GM12872 (cell line): ENCODE measurements around the gene TMUB1.

ENCODE experiments used
- TF ChIP-seq, protein P1 (sequence below): IDR thresholded peaks from 3 replicates; pipeline ENCODE4 v1.5.1; 2011; ENCODE audit warnings: low read depth, mild to moderate bottlenecking, low read length, moderate library complexity; ENCODE audit not compliant: insufficient read depth

The TMUB1 gene

DNA sequence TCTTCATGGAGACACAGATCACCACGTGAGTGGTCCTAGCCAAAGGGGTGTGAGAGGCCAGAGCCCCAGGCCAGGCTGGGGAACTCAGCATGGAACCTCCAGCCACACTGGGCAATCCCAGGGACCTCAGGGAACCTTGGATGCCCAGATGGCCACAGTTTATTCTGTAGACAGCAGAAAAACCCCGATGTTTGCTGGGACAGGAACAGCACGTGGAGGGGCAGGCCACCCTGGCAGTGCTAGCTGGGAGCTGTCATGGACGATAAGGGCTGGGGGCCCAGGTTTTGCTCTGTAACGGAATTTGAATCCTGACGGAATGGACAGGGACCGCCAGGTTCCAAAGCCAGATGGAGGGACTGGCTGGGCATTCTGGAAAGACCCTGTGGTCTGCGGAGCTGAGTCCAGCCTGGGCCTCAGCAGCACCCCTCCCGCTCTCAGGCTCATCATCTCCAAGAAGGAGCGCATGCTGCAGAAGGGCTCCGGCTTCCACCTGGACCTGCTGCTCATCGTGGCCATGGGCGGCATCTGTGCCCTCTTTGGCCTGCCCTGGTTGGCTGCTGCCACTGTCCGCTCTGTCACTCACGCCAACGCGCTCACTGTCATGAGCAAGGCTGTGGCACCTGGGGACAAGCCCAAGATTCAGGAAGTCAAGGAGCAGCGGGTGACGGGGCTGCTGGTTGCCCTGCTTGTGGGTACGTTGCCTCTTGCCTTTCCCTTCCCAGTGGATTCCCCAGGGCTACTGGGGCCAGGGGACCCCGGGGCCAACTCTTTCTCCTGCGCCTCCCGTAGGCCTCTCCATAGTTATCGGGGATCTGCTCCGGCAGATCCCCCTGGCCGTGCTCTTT, 8.3 kb downstream of the TMUB1 start:
- TF ChIP-seq, protein P1, sequence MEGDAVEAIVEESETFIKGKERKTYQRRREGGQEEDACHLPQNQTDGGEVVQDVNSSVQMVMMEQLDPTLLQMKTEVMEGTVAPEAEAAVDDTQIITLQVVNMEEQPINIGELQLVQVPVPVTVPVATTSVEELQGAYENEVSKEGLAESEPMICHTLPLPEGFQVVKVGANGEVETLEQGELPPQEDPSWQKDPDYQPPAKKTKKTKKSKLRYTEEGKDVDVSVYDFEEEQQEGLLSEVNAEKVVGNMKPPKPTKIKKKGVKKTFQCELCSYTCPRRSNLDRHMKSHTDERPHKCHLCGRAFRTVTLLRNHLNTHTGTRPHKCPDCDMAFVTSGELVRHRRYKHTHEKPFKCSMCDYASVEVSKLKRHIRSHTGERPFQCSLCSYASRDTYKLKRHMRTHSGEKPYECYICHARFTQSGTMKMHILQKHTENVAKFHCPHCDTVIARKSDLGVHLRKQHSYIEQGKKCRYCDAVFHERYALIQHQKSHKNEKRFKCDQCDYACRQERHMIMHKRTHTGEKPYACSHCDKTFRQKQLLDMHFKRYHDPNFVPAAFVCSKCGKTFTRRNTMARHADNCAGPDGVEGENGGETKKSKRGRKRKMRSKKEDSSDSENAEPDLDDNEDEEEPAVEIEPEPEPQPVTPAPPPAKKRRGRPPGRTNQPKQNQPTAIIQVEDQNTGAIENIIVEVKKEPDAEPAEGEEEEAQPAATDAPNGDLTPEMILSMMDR = no peak

DNA sequence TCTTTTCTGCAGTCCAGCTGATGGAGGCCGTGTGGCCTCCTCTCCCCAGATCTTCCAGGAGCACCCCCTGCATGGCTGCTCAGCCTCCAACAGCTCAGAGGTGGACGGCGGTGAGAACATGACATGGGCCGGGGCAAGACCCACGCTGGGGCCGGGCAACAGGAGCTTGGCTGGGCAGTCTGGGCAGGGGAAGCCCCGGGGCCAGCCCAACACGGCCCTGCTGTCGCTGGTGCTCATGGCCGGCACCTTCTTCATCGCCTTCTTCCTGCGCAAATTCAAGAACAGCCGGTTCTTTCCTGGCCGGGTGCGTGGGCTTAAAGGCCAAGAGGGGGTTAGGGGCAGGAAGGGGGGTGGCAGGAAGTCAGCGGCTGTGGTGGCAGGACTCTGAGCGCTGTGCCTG, 9.3 kb downstream of the TMUB1 start:
- TF ChIP-seq, protein P1 = no peak

DNA sequence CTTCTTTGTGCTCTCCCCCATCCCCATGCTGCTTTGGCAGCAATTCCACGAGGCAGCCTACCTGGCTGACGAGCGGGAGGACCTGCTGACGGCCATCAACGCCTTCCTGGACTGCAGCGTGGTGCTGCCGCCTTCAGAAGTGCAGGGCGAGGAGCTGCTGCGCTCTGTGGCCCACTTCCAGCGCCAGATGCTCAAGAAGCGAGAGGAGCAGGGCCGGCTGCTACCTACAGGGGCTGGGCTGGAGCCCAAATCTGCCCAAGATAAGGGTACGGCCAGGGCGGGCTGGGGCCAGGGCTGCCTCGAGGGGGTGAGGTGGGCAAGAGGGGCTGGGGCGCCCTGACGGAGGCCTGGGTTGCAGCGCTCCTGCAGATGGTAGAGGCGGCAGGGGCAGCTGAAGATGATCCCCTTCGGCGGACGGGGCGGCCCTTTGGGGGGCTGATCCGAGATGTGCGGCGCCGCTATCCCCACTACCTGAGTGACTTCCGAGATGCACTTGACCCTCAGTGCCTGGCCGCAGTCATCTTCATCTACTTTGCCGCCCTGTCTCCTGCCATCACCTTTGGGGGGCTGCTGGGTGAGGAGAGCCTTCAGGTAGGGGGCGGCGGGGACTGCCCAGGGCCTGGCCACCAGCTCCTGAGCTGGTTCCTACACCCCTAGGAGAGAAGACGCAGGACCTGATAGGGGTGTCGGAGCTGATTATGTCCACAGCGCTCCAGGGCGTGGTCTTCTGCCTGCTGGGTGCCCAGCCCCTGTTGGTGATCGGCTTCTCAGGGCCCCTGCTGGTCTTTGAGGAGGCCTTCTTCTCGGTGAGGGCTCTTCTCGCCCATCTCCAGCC, 12.0 kb downstream of the TMUB1 start:
- TF ChIP-seq, protein P1 = no peak

DNA sequence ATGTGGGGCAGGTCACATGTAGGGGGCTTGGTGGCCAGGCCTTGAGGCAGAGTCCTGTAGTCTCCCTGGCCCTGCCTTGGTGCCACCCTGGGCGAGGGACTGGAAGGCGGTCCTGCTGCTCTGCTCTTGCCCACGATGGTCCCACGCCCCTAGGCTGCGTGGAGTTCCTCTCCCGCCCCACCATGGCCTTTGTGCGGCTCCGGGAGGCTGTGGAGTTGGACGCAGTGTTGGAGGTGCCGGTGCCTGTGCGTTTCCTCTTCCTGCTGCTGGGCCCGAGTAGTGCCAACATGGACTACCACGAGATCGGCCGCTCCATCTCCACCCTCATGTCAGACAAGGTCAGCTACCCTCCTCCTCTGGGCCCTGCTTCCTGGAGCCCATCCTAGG, 12.7 kb downstream of the TMUB1 start:
- TF ChIP-seq, protein P1 = no peak

DNA sequence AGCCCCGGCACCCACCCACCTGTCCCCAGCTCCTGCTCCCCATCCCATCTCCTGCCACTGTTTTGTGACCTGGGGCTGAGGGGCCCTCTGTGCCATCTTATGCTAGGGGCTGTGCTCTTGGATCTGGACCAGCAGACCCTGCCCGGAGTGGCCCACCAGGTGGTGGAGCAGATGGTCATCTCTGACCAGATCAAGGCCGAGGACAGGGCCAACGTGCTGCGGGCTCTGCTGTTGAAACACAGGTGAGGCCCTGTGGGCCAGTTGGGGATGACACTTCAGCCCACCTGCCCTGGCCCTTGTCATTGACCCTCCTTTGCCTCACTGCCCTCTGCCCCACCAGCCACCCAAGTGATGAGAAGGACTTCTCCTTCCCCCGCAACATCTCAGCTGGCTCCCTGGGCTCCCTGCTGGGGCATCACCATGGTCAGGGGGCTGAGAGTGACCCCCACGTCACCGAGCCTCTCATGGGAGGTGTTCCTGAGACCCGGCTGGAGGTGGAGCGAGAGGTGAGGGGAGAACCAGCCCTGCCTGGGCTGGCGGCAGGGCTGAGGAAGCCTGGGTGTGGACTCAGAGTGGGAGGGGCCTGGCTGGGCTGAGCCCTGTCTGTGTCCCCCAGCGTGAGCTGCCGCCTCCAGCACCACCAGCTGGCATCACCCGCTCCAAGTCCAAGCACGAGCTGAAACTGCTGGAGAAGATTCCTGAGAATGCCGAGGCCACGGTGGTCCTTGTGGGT, 13.3 kb downstream of the TMUB1 start:
- TF ChIP-seq, protein P1 = no peak

DNA sequence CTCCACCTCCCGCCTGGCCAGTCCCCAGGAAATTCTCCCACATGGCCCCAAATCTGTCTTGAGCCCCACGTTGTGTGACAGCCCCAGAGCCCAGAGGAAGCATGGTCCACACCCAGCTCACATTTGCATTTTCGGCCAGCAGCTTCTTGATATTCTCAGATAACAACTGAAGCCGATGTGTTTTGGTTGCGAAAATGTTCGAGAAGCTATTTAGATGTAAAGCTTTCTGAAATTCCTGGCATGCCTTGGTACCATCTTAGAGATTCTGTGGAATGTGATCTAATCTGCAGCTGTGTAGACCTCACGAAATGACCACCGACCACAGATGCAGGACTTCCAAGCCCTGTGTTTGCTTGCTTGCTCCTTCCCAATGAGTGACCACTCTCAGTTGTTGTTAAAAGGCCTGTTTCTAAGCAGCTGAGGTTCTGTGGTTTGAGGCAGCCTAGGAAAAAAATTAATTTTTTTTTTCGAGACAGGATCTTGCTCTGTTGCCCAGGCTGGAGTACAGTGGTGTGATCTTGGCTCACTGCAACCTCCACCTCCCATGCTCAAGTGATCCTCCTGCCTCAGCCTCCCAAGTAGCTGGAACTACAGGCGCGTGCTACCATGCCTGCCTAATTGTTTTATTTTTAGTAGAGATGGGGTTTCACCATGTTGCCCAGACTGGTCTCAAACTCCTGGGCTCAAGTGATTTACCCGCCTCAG, 15.1 kb downstream of the TMUB1 start:
- TF ChIP-seq, protein P1 = no peak
